ENCODE data around the gene SLC6A3. TPM values are rescaled to one million over a fixed set of nuclear protein-coding genes. Genes with fewer than 3 reads are reported as not detected.

Gene SLC6A3
- total RNA-seq, 2 donors from 2014 or later: 0.18 TPM; not detected in 1

GRCh38 chr5:1394881-1395860 is 50.1 kb downstream of the SLC6A3 start:
- H3K9ac ChIP-seq (ENCODE audit: extremely low read depth, low read length, poor library complexity, severe bottlenecking): no peak overlapping the region
- TF ChIP-seq CTCF (conservative IDR thresholded peaks at IDR 0.05): no peak

GRCh38 chr5:1393571-1394501 is 51.4 kb downstream of the SLC6A3 start:
- Histone ChIP-seq H3K27ac (ENCODE audit: low read depth, low read length) (no peak overlapping the region), H3K36me3 (ENCODE audit: control insufficient read depth, insufficient read depth, low read length) (no peaks in the 10 kb centered on the region), H3K9ac (ENCODE audit: extremely low read depth, low read length, poor library complexity, severe bottlenecking) (no peak overlapping the region), H3K9me3 (ENCODE audit: control insufficient read depth, low read length) (no peaks in the 10 kb centered on the region), H3K4me3 (ENCODE audit: low read length) (no peak overlapping the region), H3K27me3 (ENCODE audit: control insufficient read depth, insufficient read depth, low read length, poor library complexity, severe bottlenecking) (peaks cover 30% of the 10 kb centered on the region), H3K4me1 (ENCODE audit: control insufficient read depth, insufficient read depth, low read length) (no peaks in the 10 kb centered on the region)
- WGBS, 2 experiments (ENCODE audit: insufficient coverage in 1 of 2, insufficient read length in 1 of 2): 86% methylated on average over 23 to 36 of the region's 36 CpGs
- no peak overlapping the region for H3K4me3 Mint-ChIP-seq
- no peaks in the 10 kb centered on the region for H3K36me3 Mint-ChIP-seq (ENCODE audit: low read depth)
- H3K9me3 Mint-ChIP-seq: no peaks in the 10 kb centered on the region
- TF ChIP-seq CTCF (conservative IDR thresholded peaks at IDR 0.05): no peak
- H3K27me3 Mint-ChIP-seq (ENCODE audit: insufficient read depth): peaks cover 21% of the 10 kb centered on the region
- no peak for DNase-seq
- no peak overlapping the region for H3K27ac Mint-ChIP-seq
- peaks cover 6% of the 10 kb centered on the region for H3K4me1 Mint-ChIP-seq

More at GRCh38 chr5:1394881-1395860, 50.1 kb downstream of the SLC6A3 start:
- Histone ChIP-seq H3K27ac (ENCODE audit: low read depth, low read length) (no peak overlapping the region), H3K4me3 (ENCODE audit: low read length) (no peak overlapping the region), H3K4me1 (ENCODE audit: control insufficient read depth, insufficient read depth, low read length) (no peaks in the 10 kb centered on the region), H3K9me3 (ENCODE audit: control insufficient read depth, low read length) (no peaks in the 10 kb centered on the region), H3K36me3 (ENCODE audit: control insufficient read depth, insufficient read depth, low read length) (no peaks in the 10 kb centered on the region), H3K27me3 (ENCODE audit: control insufficient read depth, insufficient read depth, low read length, poor library complexity, severe bottlenecking) (peaks cover 20% of the 10 kb centered on the region)
- Mint-ChIP-seq H3K4me3 (no peak overlapping the region), H3K27ac (no peak overlapping the region), H3K36me3 (ENCODE audit: low read depth) (no peaks in the 10 kb centered on the region), H3K9me3 (no peaks in the 10 kb centered on the region), H3K27me3 (ENCODE audit: insufficient read depth) (peaks cover 13% of the 10 kb centered on the region), H3K4me1 (peaks cover 6% of the 10 kb centered on the region)
- no peak for DNase-seq
- 90 to 92% methylated on average over 26 to 32 of the region's 32 CpGs for WGBS, 2 experiments (ENCODE audit: insufficient coverage in 1 of 2, insufficient read length in 1 of 2)

GRCh38 chr5:1392801-1393565 is 52.3 kb downstream of the SLC6A3 start:
- no peaks in the 10 kb centered on the region for H3K36me3 Mint-ChIP-seq (ENCODE audit: low read depth)
- Histone ChIP-seq H3K27me3 (ENCODE audit: control insufficient read depth, insufficient read depth, low read length, poor library complexity, severe bottlenecking) (peaks cover 39% of the 10 kb centered on the region), H3K36me3 (ENCODE audit: control insufficient read depth, insufficient read depth, low read length) (no peaks in the 10 kb centered on the region), H3K27ac (ENCODE audit: low read depth, low read length) (no peak overlapping the region), H3K9ac (ENCODE audit: extremely low read depth, low read length, poor library complexity, severe bottlenecking) (no peak overlapping the region), H3K4me1 (ENCODE audit: control insufficient read depth, insufficient read depth, low read length) (no peaks in the 10 kb centered on the region), H3K4me3 (ENCODE audit: low read length) (no peak overlapping the region), H3K9me3 (ENCODE audit: control insufficient read depth, low read length) (no peaks in the 10 kb centered on the region)
- no peak overlapping the region for H3K27ac Mint-ChIP-seq
- WGBS, 2 experiments (ENCODE audit: insufficient coverage in 1 of 2, insufficient read length in 1 of 2): 85% methylated on average over 19 to 22 of the region's 22 CpGs
- H3K4me3 Mint-ChIP-seq: no peak overlapping the region
- no peaks in the 10 kb centered on the region for H3K9me3 Mint-ChIP-seq
- peaks cover 6% of the 10 kb centered on the region for H3K4me1 Mint-ChIP-seq
- no peak for TF ChIP-seq CTCF (conservative IDR thresholded peaks at IDR 0.05)
- H3K27me3 Mint-ChIP-seq (ENCODE audit: insufficient read depth): peaks cover 28% of the 10 kb centered on the region
- no peak for DNase-seq
